GM21367 (cell line): Measurements from ENCODE around the gene CHRNE.
"Not testable (repeated sequence)": the region's sequence is repeated elsewhere in the genome, so short reads cannot be mapped to it uniquely, and the experiment has no call there.

Experiments
- ATAC-seq: cut with Tn5 transposase; IDR thresholded peaks from one replicate; pipeline ENCODE4 v1.9.1; 2021; ENCODE audit not compliant: unreplicated experiment

The CHRNE gene

DNA sequence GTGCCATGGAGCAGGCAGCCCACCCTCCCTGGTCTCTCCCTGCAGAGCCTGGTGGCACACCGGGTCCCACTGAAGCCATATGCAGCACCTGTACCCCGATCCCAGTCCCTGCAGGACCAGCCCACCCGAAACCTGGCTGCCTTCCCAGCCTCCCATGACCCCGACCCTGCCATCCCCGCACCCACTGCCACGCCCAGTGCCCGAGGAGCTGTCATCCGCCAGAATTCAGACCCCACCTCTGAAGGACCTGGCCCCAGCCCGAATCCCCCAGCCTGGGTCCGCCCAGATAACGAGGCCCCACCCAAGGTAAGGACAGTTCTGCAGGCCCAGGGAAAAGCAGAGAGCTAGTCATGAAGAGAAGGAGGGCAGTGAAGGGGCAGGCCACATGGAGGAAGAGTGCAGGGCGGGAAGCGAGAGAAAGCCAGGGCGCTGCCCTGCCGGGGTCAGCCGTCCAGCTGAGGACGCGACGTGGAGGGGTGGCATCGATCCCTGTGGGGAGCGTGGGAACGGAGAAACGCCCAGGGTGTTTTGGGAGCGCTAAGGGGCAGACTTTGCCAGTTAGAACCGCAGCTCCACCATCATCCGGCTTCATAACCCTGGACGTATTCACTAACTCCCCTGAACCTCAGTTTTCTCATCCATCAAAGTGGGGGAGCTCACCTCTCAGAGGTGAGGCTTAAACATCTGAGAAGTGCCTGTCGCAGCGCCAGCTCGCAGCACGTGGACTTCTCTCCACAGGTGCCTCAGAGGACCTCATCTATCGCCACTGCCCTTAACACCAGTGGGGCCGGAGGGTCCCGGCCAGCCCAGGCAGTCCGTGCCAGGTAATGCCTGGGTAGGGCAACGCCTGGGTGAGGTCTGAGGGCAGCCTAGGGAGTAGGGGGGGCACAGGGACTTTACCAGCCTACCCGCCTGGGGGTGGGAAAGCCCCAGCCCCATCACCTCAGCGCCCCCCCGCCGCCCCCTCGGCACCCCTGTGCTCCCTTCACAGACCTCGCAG, 11.2 kb downstream of the CHRNE start:
- no peak for ATAC-seq

DNA sequence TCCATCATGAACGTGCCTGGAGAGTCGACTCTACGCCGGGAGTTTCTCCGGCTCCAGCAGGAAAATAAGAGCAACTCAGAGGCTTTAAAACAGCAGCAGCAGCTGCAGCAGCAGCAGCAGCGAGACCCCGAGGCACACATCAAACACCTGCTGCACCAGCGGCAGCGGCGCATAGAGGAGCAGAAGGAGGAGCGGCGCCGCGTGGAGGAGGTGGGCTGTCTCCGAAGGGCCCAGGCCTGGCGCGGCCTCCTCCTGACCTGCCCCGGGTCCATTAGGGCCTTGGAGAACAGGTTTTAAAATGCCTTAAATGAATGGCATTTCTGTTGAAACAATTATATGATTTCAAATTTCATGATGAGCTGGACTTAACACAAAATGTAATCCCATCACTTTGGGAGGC, 15.3 kb downstream of the CHRNE start:
- ATAC-seq = no peak

DNA sequence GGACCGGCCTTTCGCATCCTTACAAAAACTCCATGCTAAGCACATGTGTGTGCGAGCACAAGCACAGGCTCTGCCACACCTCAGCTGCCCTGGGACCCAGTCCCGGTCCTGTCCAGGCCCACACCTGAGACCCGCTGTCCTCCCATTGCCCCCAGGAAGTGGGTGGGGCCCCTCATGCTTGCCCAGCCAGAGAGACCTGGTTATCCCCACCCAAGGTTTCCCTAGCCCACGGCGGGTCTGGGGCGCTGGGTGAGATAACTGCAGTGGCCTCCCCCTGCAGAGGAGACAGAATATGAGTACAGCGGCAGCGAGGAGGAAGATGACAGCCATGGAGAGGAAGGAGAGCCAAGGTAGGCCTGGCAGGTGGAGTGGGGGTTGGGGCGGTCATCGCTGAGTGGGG, 16.1 kb downstream of the CHRNE start:
- no peak for ATAC-seq

DNA sequence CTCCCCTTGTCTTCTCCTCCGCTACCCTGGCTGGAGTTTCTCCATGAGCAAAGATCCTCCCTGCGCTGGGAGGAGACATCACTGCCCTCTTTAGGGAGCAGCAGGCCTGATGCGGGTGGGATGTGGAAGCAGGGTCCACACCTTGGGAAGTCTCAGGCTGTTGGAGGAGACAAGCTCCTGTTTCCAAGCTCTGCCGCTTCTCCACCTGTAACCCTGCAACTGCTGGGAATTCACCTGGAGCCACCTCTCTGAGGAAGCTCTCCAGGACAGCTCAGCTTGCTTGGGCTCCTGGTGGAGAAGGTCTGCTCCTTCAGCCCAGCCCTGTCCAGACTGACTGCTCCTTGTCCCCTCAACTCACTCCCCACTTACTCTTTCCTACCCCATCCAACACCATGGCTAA, 18.4 kb downstream of the CHRNE start:
- ATAC-seq = no peak

DNA sequence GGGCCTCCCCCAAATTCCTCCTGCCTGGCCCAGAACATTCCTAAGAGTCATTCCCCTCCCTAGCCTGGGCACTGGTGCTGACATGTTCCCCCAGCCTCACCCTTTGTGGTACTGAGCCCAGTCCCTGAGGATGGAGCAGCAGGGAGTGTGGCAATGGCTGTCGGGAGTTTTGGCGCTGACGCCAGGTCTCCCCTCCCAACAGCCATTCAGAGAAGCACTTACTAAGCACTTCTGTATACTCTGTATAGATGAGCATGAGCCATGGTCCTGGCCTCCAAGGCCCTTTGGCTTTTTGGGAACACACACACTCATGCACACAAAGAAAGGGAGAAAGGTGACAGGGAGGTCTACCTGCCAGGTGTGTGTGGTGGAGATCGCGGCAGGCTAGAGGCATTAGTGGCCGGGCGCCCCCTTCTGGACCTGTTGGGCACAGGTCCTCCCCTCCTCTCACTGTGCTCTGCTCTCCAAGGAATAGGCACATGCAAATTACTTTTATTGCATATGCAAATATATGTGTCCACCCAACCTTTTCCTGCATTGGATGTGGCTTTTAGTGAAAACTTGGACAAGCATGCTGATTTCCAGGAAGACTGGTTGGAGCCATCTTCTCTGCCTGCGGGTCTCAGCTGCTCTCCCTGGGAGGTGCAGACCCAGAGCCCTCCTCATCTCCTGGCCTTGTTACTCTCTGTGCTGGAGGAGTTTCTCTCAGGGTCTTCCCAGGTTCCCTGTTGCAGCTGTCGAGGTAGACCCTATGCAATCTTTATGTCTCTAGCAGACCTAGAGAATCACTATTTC, 20.9 kb downstream of the CHRNE start:
- ATAC-seq = no peak

DNA sequence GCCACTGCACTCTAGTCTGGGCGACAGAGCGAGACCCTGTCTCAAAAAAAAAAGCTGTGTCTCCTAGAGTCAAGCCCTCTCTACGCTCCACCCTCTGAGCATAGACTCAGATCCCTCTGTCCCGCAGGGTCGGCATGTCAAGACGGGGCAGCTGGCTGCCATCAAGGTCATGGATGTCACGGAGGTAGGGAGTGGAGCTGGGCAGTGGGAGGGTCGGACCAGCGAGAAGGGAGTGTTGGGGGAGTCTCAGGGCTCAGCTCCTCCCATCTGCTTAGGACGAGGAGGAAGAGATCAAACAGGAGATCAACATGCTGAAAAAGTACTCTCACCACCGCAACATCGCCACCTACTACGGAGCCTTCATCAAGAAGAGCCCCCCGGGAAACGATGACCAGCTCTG, 22.0 kb downstream of the CHRNE start:
- ATAC-seq = no peak

DNA sequence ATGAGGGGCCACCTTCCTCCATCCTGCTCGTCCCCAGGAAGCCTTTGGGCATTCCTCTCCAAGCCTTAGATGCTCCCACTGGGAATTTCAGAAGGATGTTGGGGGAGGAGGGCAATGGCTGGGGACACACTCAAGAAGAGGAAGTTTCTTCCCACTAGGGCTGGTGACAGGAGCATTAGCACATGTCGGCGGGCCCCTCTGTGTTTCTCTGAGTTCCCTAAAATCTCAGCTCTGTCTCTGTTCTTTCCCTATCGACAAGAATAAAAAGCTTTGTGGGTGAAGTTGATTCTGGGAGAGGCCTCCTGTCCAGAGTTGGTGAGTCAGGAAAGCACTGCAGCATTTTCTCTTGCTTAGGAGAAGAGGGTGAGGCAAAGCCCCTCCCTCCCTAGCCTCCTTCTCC, 23.3 kb downstream of the CHRNE start:
- ATAC-seq = no peak

DNA sequence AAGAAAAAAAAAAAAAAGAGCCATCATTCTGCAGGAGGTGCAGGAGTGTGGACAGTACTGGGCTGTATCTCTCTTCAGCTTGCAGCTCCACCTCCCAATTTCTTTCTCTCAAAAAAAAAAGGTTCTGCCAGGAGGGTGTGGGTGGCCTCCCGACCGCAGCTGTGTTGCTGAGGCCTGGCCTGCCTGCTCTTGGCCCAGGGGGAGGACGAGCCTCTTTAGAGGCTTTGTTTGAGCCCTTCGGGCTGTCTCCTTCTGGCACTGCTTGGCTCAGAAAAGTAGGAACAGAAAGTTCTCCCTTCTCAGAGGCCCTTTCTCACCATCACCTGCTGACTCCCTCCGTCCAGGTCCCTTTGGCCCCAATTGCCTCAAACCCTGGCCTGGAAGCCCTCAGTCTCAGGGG, 25.8 kb downstream of the CHRNE start:
- no peak for ATAC-seq

DNA sequence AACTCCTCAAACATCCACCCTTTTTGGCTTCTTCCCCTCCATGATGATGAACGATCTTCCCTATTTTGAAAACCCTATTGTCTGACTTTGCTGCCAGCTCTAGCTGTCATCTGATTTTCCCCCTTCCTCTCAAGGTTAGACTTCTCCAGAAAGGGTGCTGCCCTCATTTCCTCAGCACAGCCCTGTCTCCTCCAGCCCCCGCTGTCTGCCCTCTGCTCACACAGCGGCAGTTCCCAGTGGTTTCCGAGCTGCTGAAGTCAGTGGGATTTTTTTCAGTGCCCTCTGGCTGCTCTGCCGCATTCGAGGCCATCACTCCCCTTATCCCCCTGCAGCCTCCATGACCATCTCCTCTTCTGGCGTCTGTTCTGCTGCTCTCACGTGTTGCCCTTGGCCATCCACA, 30.1 kb downstream of the CHRNE start:
- no peak for ATAC-seq

DNA sequence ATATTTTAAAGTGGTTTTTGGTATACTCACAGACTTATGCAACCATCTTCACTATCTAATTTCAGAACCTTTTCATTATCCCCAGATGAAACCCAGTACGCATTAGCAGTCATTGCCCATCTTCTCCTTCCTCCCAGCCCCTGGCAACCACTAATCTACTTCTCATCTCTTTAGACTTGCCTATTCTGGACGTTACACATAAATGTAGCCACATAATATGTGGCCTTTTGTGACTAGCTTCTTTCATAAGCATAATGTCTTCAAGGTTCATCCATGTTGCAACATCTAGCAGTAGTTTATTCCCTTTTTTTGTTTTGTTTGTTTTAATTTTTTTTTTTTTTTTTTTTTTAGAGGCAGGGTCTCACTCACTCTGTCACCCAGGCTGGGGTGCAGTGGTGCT, 32.0 kb downstream of the CHRNE start:
- no peak for ATAC-seq

DNA sequence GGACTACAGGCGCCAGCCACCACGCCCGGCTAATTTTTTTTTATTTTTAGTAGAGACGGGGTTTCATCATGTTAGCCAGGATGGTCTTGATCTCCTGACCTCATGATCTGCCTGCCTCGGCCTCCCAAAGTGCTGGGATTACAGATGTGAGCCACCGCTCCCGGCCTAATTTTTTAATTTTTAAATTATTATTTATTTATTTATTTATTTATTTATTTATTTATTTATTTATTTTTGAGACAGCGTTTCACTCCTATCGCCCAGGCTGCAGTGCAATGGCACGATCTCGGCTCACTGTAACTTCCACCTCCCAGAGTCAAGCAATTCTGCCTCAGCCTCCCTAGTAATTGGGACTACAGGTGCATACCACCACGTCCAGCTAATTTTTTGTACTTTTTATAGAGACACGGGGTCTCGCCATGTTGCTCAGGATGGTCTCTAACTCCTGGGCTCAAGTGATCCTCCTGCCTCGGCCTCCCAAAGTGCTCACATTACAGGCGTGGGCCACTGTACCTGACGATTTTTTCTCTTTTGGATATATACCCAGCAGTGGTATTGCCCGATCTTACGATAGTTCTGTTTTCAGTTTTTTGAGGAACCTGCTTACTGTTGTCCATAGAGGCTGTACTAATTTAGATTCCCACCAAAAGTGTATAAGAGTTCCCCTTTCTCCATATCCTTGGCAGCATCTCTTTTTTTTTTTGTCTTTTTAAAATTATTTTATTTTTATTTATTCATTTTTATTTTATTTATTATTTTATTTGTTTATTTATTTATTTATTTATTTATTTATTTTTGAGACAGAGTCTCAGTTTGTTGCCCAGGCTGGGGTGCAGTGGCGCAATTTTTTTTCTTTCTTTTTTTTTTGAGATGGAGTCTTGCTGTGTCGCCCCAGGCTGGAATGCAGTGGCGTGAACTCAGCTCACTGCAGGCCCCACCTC, 33.6 kb downstream of the CHRNE start:
- not testable (repeated sequence) for ATAC-seq

DNA sequence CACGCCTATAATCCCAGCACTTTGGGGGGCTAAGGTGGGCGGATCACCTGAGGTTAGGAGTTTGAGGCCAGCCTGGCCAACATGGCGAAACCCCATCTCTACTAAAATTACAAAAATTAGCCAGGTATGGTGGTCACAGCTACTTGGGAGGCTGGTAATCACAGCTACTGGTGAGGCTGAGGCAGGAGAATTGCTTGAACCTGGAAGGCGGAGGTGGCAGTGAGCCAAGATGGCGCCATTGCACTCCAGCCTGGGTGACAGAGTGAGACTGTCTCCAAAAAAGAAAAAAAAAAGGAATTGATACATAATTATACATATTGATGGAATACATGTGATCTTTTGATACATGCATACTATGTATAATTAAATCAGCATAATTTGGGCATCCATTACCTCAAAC, 35.4 kb downstream of the CHRNE start:
- not testable (repeated sequence) for ATAC-seq

DNA sequence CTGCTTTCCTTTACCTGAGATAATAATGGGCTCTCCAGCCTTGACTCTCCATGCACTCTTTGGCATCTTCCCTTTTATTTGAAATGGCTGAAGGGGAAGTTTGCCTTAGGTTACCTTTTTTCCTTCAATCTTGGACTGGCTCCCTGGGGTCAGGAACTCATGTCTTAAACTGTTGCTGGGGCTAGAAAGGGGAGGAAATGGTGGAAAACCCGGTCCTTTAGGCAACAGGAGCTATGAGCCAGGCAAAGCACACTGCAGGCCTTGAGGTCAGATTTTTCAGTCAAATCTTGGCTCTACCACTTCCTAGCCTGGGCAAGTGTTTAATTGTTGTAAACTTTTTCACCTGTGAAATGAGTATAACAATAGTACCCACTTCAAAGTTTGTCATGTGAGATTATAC, 39.6 kb downstream of the CHRNE start:
- ATAC-seq = no peak

DNA sequence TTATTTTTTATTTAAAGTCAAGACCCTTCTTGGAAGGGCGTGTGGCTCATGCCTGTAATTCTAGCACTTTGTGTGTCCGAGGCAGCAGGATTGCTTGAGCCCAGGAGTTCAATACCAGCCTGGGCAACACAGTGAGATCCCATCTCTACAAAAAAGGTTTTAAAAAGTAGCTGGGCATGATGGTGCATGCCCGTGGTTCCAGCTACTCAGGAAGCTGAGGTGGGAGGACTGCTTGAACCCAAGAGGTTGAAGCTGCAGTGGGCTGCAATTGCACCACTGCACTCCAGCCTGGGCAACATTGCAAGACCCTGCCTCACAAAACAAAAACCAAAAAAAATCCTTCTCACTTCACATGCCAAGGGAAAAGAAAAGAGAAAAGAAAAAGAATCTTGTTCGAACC, 40.2 kb downstream of the CHRNE start:
- ATAC-seq = no peak

DNA sequence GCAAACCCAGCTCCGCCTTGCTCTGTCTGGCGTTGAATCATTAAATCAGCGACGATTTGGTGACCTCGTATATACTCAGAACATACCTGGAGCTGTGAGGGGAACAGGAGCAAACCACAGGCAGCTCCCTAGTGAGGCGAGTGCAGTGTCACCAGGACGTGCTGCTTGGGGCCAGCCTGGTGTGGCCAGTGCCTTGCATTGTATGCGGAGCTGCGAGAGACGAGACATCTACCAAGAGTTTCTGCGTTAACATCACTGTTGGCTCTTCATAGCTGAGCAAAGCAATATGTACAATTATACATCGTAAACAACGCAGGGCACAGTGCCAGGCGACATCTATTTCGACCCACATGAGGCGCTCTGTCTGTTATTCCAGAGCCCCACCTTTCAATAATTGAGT, 41.8 kb downstream of the CHRNE start:
- no peak for ATAC-seq

DNA sequence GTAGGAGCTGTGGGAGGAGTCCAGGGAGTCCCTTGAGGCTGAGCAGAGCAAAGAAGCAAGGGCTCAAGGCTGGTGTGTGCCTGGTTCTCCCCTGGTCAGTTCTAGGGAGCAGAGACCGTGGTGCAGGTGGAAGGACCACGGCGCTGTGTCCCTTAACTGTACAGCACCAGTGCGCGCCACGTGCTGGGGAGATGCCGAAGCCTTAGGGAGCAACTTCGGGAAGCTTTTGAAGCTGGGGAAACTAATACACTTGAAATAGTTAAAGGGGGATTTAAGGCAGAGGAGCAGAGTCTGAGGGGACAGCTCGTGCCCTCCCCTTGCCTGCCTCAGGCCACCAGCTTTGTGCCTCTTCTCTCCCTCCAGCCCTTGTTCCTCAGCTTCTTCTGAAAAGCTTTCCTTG, 42.2 kb downstream of the CHRNE start:
- no peak for ATAC-seq

DNA sequence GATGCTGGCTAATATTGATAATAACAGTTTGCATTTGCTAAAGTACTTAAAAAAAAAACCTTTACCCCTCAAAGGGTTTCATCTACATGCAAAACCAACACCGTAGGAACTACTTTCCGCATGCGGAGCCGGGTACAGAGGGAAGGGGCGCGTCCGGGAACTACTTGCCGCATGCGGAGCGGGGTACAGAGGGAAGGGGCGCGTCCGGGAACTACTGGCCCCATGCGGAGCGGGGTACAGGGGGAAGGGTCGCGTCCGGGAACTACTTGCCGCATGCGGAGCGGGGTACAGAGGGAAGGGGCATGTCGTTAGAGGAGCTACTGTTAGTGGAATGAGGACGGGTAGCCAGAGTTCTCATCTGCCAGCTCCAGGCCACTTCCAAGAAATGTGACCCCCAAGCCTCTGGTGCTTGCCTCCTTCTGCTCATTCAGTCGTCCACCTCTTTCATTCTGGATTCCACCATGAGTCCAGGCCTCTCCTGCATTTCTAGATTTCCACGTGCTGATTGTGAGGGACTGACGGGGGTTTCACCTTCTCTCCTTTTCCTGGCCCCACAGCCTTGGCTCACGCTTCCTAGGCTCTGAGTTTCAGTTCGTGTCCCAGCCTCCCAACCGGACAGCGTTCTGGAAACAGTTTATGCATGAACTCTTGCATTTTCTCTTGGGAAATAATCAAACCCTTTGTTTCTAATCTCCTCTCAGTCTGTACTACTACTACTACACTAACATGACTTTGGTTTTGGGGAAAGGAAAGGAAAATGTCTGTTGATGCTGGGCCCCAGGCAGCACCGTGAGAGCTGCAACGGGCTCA, 42.9 kb downstream of the CHRNE start:
- no peak for ATAC-seq

DNA sequence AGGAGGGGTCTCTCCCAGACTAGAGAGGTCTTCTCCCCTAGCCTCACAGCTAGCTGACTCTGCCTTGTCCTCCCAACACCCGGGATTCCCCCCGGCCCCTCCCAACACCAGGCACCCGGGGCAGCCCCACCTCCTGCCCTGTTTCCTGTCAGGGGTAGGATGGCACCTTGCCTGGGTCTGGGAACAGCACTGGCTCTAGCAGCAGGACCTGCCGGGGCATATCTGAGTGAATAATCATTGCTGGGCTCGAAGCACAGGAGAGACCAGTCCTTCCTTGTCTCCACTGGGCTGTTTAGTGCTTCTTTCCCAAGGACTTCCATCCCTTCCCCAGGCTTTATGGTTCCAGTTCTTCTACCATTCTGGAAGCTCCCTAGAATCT, 44.0 kb downstream of the CHRNE start:
- no peak for ATAC-seq

DNA sequence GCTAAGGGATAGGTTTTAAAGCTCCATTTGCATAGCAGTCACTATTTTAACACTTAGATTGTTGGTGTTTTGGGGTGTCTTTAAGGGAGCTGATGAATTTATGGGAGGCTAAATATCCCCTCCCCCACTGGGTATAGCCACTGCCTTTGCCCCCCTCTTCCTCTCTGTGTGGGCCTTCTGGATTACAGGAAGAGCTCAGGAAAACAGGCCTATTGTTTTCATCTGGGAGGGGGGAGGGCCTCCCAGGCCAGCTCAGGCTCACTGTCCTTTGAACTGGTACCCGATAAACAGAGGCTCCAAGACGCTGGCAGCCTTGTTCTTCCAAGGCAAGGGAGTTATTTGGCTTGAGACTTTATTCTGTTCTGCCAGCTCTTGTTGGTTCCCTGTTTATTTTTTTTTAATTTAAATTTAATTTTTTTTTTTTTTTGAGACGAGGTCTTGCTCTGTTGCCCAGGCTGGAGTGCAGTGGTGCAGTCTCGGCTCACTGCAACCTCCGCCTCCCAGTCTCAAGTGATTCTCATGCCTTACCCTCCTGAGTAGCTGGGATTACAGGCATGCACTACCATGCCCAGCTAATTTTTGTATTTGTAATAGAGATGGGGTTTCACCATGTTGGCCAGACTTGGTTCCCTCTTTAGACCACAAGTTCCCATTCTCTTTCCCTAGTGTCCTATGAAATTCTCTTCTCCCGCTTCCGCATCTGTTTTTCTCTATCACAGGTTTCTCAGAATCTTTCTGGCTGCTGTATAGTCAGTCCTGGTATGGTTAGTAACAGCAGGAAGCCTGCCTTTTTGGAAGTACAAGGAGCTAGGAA, 44.6 kb downstream of the CHRNE start:
- ATAC-seq = no peak
